ENCODE results near the gene BCL10. TPM values are rescaled to one million over a fixed set of nuclear protein-coding genes. Genes with fewer than 3 reads are reported as not detected.

The BCL10 gene
- total RNA-seq, 4 donors from 2014 or later, result 15.3 to 31.9 (median 26.8) TPM

DNA sequence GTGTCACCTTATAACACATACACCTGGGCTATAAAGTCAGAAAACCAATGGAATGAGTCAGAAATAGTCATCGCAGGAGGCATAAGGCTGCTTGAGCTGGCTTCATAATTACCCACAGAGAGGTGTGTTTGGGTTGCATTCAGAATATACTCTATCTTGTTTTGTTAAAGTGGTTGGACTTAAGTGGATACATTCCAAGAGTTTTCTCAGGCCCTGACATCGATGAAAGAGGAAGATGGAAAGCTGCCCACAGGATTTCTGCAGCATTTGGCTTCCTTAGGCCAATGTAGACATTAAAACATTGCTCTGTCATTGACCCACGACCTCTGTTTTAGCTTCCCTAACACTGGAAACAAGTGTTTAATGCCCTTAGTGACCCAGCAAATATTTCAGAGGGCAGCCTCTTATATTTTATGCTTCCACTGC is 18.6 kb upstream of the BCL10 start:
- no peak overlapping the region for H3K4me3 ChIP-seq
- intact Hi-C loops (cut with DNase I; ENCODE audit: low total_unique reads), result no loop called here
- H3K27me3 ChIP-seq, result no peaks in the 10 kb centered on the region
- H3K4me1 ChIP-seq, result no peaks in the 10 kb centered on the region
- TF ChIP-seq POLR2A (IDR thresholded peaks at IDR 0.05) (no peak), CTCF (IDR thresholded peaks at IDR 0.05) (no peak)
- H3K9me3 ChIP-seq, result no peaks in the 10 kb centered on the region
- DNase-seq, result no peak
- no peaks in the 10 kb centered on the region for H3K36me3 ChIP-seq
- no peak overlapping the region for H3K27ac ChIP-seq

GRCh38 chr1:85290826-85291225 is 14.4 kb upstream of the BCL10 start:
- Histone ChIP-seq H3K27ac (no peak overlapping the region), H3K4me1 (no peaks in the 10 kb centered on the region), H3K36me3 (no peaks in the 10 kb centered on the region), H3K4me3 (no peak overlapping the region), H3K9me3 (no peaks in the 10 kb centered on the region), H3K27me3 (no peaks in the 10 kb centered on the region)
- intact Hi-C loops (cut with DNase I; ENCODE audit: low total_unique reads), result no loop called here
- no peak for DNase-seq
- TF ChIP-seq POLR2A (IDR thresholded peaks at IDR 0.05) (no peak), CTCF (IDR thresholded peaks at IDR 0.05) (no peak)

- Histone ChIP-seq H3K4me1 (no peaks in the 10 kb centered on the region), H3K27me3 (no peaks in the 10 kb centered on the region), H3K27ac (no peak overlapping the region), H3K4me3 (no peak overlapping the region), H3K9me3 (no peaks in the 10 kb centered on the region), H3K36me3 (no peaks in the 10 kb centered on the region)
- DNase-seq, result no peak
- intact Hi-C loops (cut with DNase I; ENCODE audit: low total_unique reads), result no loop called here
- TF ChIP-seq POLR2A (IDR thresholded peaks at IDR 0.05) (no peak), CTCF (IDR thresholded peaks at IDR 0.05) (no peak)
Observed at GRCh38 chr1:85289848-85290335, 13.5 kb upstream of the BCL10 start.

DNA sequence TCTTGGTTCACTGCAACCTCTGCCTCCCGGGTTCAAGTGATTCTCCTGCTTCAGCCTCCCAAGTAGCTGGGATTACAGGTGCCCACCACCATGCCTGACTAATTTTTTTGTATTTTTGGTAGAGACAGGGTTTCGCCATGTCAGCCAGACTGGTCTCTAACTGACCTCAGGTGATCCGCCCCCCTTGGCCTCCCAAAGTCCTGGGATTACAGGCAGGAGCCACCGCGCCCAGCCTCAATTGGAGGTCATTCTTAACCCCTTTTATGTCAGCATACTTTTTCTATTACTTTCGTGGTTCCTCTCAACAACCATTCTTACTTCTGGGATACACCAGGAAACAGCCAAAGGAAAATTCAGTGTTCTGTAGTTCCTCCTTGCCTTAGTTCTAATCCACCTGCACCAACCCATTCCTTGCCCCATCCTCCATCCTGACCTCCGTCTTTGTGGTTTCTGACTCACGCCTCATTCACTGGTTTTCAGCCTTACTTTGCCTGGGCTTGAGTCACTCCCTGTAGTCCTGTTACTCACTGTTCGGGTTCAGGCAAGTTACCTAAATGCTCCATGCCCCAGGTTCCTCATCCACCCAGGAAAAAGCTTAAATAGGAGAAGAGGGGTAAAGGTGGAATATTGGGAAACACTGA is 12.9 kb upstream of the BCL10 start:
- H3K36me3 ChIP-seq, result no peaks in the 10 kb centered on the region
- intact Hi-C loops (cut with DNase I; ENCODE audit: low total_unique reads), result no loop called here
- no peaks in the 10 kb centered on the region for H3K27me3 ChIP-seq
- TF ChIP-seq POLR2A (IDR thresholded peaks at IDR 0.05) (no peak), CTCF (IDR thresholded peaks at IDR 0.05) (no peak)
- DNase-seq, result no peak
- no peaks in the 10 kb centered on the region for H3K4me1 ChIP-seq
- H3K27ac ChIP-seq, result no peak overlapping the region
- H3K4me3 ChIP-seq, result no peak overlapping the region
- no peaks in the 10 kb centered on the region for H3K9me3 ChIP-seq

DNA sequence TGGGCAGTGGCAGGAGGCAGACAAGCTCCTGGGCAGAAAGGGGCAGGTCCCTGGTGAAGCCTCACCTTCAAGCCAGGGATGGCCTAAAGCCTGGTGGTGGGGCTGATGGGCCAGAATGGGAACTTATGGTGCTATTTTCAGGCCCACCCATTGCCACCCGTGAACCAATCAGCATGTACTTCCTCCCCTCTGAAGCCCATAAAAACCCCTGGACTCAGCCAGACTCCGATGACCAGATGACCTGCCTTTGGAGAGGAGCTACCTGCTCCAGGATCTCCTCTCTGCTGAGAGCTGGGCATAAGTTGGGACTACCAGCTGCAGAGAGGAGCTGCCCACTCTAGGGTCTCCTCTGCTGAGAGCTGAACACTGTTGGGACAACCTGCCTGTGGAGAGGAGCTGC is 7.8 kb upstream of the BCL10 start:
- no peak overlapping the region for H3K27ac ChIP-seq
- no peaks in the 10 kb centered on the region for H3K9me3 ChIP-seq
- TF ChIP-seq POLR2A (IDR thresholded peaks at IDR 0.05), result no peak
- TF ChIP-seq CTCF (IDR thresholded peaks at IDR 0.05), result no peak
- no peaks in the 10 kb centered on the region for H3K4me1 ChIP-seq
- no peak for DNase-seq
- no peaks in the 10 kb centered on the region for H3K27me3 ChIP-seq
- H3K36me3 ChIP-seq, result no peaks in the 10 kb centered on the region
- intact Hi-C loops (cut with DNase I; ENCODE audit: low total_unique reads), result no loop called here
- no peak overlapping the region for H3K4me3 ChIP-seq

Data from uterus (tissue), 4 donors.